Testis (tissue), 3 donors: Measurements from ENCODE around the gene MACF1. TPM values are rescaled to one million over a fixed set of nuclear protein-coding genes. Genes with fewer than 3 reads are reported as not detected.

Experiments used
- DNase-seq: peaks from one replicate; pipeline ENCODE4 v3.0.0-alpha.2; 2019
- H3K27ac ChIP-seq, 2 donors: fragments of 200-600 bp; sonication (generic); one replicate each; pipeline ENCODE4 v1.5.1; 2019
- H3K27me3 ChIP-seq: fragments of 200-600 bp; sonication (generic); one replicate; pipeline ENCODE4 v1.5.1; 2019
- H3K36me3 ChIP-seq: fragments of 200-600 bp; sonication (generic); one replicate; pipeline ENCODE4 v1.5.1; 2017; ENCODE audit warnings: low read depth; ENCODE audit errors: missing control alignments
- H3K4me1 ChIP-seq: fragments of 200-600 bp; sonication (generic); one replicate; pipeline ENCODE4 v1.5.1; 2019
- H3K4me3 ChIP-seq, 2 donors: fragments of 200-600 bp; sonication (generic); one replicate each; pipeline ENCODE4 v1.5.1; 2017 to 2019
- H3K9me3 ChIP-seq: fragments of 200-600 bp; sonication (generic); one replicate; pipeline ENCODE4 v1.5.1; 2017
- POLR2A ChIP-seq: fragments of 450-650 bp; IDR thresholded peaks from one replicate; pipeline ENCODE4 v1.6.1; 2017; ENCODE audit warnings: antibody characterized with exemption, mild to moderate bottlenecking, moderate library complexity
- WGBS, 2 donors: methylation state at CpG; one replicate each; pipeline ENCODE4 v1.1.5; 2018; 5-methylcytosine and 5-hydroxymethylcytosine counted together
- intact Hi-C: fragments of 100-400 bp; cut with DNase I; formaldehyde crosslinking; loops from one replicate; pipeline ENCODE4 v1.15.1; 2023; ENCODE audit warnings: low total_unique reads
- polyA plus RNA-seq: library from polyadenylated mRNA; stranded (reverse); fragments of 350-450 nt; fragmentation: Illumina TruSeq; extraction: RNeasy Lipid Tissue Mini Kit (QIAGEN cat#74804); gene quantifications from one replicate; pipeline ENCODE4 v1.2.3, GENCODE V29; 2014; ENCODE audit warnings: low read depth, low replicate concordance; ENCODE audit not compliant: insufficient read depth
- total RNA-seq, 2 donors: library from RNA; depleted of rRNA; stranded (reverse); fragments of >200 nt; gene quantifications; one replicate each; pipeline ENCODE4 v1.2.3, GENCODE V29; 2016
- TF ChIP-seq, protein P1 (sequence below), 3 experiments: fragments of 450-650 bp in 2 of 3; fragments of 200-600 bp in 1 of 3; sonication (generic) in 1 of 3; IDR thresholded peaks; one replicate each; pipeline ENCODE4 v1.5.1; 2016 to 2019; ENCODE audit warnings: antibody characterized with exemption in 3 of 3, mild to moderate bottlenecking in 2 of 3, moderate library complexity in 1 of 3

MACF1 gene
- total and polyA plus RNA-seq, 3 donors from 2014 or later = 136 to 494 (median 422) TPM

DNA sequence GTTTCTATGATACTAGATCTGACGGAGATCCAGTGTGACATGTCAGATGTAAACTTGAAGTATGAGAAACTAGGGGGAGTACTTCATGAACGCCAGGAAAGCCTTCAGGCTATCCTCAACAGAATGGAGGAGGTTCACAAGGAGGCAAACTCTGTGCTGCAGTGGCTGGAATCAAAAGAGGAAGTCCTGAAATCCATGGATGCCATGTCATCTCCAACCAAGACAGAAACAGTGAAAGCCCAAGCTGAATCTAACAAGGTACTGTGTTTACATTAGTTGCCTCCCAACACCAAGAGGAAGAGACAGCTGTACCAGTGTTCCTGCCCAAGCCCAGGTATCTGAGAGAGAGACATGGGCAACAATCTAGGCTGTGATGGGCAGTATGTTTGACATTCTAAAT, 174.7 kb downstream of the MACF1 start:
- Histone ChIP-seq H3K9me3 (no peaks in the 10 kb centered on the region), H3K27me3 (no peaks in the 10 kb centered on the region), H3K4me1 (no peaks in the 10 kb centered on the region), H3K27ac (no peak overlapping the region), H3K4me3 (no peak overlapping the region), H3K36me3 (peaks cover 4% of the 10 kb centered on the region)
- WGBS, 2 donors = 67 to 74% methylated on average over 2 of the region's 2 CpGs
- intact Hi-C loops = no loop called here
- DNase-seq = no peak
- TF ChIP-seq, protein P1, sequence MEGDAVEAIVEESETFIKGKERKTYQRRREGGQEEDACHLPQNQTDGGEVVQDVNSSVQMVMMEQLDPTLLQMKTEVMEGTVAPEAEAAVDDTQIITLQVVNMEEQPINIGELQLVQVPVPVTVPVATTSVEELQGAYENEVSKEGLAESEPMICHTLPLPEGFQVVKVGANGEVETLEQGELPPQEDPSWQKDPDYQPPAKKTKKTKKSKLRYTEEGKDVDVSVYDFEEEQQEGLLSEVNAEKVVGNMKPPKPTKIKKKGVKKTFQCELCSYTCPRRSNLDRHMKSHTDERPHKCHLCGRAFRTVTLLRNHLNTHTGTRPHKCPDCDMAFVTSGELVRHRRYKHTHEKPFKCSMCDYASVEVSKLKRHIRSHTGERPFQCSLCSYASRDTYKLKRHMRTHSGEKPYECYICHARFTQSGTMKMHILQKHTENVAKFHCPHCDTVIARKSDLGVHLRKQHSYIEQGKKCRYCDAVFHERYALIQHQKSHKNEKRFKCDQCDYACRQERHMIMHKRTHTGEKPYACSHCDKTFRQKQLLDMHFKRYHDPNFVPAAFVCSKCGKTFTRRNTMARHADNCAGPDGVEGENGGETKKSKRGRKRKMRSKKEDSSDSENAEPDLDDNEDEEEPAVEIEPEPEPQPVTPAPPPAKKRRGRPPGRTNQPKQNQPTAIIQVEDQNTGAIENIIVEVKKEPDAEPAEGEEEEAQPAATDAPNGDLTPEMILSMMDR (IDR thresholded peaks at IDR 0.05) = no peak
- no peak for TF ChIP-seq POLR2A

DNA sequence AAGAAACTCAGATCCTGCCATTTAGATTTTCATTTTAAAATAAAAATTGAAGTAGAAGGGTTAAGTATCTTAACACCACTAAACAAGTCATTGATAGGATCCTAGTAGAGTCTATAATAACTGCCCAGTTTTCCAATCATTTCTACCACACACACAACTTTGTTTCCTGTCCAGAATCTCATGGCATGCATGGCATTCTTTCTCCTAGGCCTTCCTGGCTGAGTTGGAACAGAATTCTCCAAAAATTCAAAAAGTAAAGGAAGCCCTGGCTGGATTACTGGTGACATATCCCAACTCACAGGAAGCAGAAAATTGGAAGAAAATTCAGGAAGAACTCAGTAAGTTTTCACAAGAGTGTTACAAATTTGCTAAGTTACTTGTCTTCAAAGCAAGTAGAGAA, 175.5 kb downstream of the MACF1 start:
- no peaks in the 10 kb centered on the region for H3K4me1 ChIP-seq
- H3K4me3 ChIP-seq = no peak overlapping the region
- no peak overlapping the region for H3K27ac ChIP-seq
- no peaks in the 10 kb centered on the region for H3K27me3 ChIP-seq
- no peak for TF ChIP-seq POLR2A
- TF ChIP-seq, protein P1 (IDR thresholded peaks at IDR 0.05) = no peak
- no peaks in the 10 kb centered on the region for H3K9me3 ChIP-seq
- intact Hi-C loops = no loop called here
- H3K36me3 ChIP-seq = peaks cover 4% of the 10 kb centered on the region
- DNase-seq = no peak

- intact Hi-C loops = no loop called here
- H3K4me1 ChIP-seq = no peaks in the 10 kb centered on the region
- 43 to 72% methylated on average over 5 of the region's 5 CpGs for WGBS, 2 donors
- H3K4me3 ChIP-seq = no peak overlapping the region
- H3K27ac ChIP-seq = peak overlapping the region in 1 of 2 donors; percentile 28
- TF ChIP-seq, protein P1 (IDR thresholded peaks at IDR 0.05) = no peak
- TF ChIP-seq POLR2A = no peak
- DNase-seq = no peak
- no peaks in the 10 kb centered on the region for H3K27me3 ChIP-seq
- H3K9me3 ChIP-seq = no peaks in the 10 kb centered on the region
- peaks cover 4% of the 10 kb centered on the region for H3K36me3 ChIP-seq
Observed at GRCh38 chr1:39381839-39382238, 177.3 kb downstream of the MACF1 start.

- TF ChIP-seq, protein P1 (IDR thresholded peaks at IDR 0.05) = no peak
- no peak for TF ChIP-seq POLR2A
- H3K27me3 ChIP-seq = no peaks in the 10 kb centered on the region
- peaks cover 4% of the 10 kb centered on the region for H3K36me3 ChIP-seq
- H3K27ac ChIP-seq = no peak overlapping the region
- H3K4me1 ChIP-seq = no peaks in the 10 kb centered on the region
- no peaks in the 10 kb centered on the region for H3K9me3 ChIP-seq
- WGBS, 2 donors = 77 to 78% methylated on average over 2 of the region's 2 CpGs
- no peak for DNase-seq
- H3K4me3 ChIP-seq = no peak overlapping the region
- intact Hi-C loops = no loop called here
Observed at GRCh38 chr1:39384305-39384704, 179.8 kb downstream of the MACF1 start.
